SKM-1 (cell line): Measurements from ENCODE around the gene FES.
"Not testable (repeated sequence)": the region's sequence is repeated elsewhere in the genome, so short reads cannot be mapped to it uniquely, and the experiment has no call there.

Source experiments
- DNase-seq: peaks from one replicate; lab custom pipeline; 2025; ENCODE audit not compliant: unreplicated experiment; lab: John Stamatoyannopoulos, UW

The FES gene

DNA sequence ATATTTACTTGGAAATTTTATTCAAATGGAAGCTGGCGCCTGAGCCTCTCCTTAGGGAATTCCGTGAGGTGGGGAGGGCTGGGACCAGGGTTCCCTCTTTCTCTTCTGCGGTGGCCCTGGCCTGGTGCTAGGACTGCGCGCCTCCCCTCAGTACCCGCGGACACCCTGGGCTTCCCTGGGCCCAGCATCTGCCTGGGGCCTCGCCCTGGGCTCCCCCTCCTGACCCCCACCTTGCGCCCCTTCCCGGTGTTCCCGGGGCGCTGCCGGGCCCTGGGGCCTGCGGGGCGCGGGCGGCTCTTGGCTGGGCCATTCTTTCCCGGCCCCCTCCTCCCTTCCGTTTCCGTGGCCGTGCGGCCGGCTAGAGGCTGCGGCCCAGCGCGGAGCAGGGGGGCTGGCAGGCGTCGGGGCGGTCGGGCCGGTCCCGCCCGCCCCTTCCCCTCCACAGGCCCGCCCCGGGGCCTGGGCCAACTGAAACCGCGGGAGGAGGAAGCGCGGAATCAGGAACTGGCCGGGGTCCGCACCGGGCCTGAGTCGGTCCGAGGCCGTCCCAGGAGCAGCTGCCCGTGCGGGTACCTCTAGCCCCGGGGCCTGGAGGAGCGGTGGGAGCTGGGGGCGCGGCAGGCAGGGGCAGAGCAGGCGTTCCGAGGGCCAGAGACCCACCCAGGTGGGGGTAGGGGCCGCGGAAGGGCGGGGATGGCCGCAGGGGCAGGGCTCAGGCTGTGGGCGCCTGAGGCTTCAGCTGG is at the start of gene FES:
TSS of gene FES (plus strand) at position 529 of the 743 bp plus-strand sequence. CDS start 542 bp downstream, outside the sequence.
- DNase-seq: peak; percentile 30

DNA sequence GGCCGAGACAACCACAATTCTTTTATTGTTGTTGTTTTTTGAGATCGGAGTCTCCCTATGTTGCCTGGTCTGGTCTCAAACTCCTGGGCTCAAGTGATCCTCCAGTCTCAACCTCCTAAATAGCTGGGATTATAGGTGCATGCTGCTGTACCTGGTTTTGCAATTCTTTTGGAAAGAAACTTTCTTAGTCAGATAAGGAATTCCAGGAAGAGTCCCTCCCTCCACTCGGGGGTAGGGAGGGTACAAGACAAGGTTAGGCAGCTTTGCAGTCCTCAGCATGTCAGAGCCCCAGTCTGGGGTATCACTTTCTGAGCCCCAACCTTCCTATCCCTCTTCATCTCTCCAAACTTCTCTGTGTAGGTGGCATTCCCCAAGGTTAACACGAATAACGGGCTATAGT is 49.7 kb upstream of the FES start:
- no peak for DNase-seq

DNA sequence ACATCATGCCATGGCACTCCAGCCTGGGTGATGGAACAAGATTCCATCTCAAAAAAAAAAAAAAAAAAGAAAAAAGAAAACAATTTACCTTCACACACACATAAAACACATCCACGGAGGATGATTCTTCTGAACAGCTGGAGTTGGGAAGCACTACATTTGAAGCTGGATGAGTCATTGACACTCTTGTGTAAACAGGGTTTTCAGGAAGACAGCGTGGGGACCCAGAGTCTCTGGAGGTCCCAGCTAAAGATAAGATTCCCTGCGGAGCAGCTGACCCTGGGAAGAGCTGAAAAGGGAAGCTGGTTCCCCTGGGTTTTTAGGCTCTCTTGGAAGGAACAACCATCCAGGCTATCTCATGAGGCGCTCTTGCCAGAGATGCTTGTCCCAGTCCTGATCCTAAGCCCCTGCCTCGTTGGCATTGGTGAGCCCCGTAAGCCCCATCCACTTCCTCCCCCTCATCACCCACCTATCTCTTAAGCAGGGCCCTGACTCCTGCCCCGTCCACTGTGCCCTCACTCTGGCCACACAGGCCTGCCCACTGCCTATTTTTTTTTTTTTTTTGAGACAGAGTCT is 47.9 kb upstream of the FES start:
- DNase-seq: no peak

DNA sequence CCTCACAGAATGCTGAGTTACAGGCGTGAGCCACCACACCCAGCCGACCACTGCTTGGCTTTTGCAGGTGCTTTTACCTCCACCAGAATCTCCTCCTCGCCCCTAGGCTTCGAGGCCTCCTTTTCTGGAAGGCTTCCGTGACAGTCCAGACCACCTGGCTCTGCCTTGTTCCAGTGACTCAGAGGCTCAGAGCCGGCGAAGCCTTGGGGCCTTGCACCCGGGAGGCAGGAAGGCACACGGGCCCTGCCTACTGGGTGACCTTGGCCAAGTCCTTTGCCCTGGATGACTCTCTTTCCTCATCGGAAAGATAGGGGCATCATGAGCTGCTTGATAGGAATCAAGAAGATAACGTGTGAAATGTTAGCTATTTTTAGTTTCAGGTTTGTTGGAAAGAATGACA is 47.2 kb upstream of the FES start:
- DNase-seq: no peak

DNA sequence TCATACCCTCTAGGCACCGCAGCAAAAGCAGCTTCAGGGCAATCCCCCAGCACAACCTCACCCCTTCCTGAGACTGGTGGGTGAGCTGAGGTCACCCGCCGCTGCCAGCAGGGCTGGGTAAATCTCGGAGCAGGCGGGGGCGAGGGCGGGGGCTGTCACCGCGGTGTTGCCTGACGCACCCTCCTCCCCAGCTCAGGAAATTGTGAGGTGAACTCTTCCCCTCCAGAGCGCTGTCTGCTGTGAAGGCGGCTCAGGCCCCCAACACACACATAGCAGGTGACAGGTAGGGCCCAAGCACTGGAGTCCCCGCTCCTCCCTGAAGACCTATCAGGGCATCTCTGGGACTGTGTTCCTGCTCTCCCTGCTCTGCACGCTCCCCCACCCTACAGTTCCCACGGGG is 46.2 kb upstream of the FES start:
- no peak for DNase-seq

DNA sequence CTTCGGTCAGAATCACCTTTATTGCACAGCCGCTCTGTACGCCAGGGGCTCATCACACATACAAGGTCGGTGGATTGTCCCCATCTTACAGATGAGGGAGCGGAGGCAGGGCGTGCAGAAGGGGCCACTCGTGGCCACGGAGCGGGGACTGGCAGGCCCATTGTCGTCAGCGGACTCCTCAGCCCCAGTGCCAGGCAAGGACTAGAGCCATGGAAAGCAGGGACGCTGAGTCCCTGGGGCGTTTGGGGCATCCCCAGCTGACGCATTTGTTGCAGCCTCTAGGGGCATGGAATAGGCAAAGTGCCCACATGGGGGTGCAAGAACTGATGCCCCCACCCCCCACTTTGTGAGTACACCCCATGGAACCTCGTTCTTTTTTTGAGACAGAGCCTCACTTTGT is 45.8 kb upstream of the FES start:
- DNase-seq: no peak

DNA sequence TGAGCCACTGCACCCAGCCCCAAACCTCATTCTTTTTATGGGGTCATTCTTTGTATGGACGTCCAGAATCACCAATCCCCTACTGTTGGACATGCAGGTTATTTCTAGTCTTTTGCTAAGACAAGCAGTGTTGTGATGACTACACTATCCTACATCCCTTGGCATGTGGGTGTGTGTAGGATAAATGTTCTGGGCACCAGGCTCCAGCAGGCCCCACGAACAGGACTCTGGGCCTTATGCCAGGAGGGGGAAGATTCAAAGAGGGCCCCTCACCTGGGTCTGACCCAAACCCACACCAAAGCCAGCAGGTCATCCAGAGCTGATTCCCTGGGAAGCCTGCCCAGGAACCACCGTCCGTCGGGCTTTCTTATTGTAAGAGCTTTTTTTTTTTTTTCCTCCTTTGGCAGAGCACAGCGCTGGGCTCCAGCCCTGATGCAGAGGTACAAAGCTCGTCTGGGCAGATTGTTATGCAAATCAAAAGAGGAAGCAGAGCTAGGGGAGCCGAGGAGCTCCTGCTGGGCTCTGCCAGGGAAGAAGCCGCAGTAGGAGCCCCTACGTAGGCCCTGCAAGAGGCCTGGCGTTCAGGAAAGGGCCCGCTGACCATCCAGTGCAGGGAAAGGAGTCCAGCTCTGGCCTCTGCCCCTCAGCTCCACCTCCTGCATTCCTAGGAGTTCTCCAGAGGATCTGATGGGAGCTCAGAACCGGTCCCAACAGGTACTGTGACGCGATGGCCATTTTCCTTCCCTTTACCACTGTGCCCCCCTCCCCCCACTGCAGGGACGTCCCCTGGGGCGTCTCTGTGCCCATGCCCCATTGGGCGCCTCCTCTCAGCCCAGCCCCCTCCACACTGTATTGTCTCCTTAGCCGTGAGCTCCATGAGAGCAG is 44.9 kb upstream of the FES start:
- DNase-seq: peak; percentile 82

DNA sequence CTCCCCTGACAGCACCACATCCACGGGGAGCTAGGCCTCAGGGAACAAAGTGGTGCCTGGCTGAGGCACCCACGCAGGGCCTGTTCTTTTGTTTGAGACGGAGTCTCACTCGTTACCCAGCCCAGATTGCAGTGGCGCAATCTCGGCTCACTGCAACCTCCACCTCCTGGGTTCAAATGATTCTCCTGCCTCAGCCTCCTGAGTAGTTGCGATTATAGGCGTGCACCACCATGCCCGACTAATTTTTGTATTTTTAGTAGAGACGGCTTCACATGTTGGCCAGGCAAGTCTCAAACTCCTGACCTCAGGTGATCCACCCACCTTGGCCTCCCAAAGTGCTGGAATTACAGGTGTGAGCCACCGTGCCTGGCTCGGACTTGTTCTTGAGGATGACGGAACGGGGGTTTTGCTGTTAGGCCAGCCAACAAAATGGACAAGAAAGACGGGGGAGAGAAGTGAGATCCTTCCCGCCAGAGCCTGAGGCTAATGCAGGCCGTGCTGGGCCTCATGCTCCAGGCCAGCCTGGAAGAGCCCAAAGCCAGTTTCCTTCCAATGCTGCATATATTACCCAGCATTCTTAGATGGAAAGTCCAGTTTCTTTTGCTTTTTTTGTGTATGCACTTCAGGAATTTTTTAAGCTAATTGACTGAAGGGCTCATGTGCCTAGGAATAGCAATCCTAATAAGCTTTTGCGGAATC is 44.0 kb upstream of the FES start:
- no peak for DNase-seq

DNA sequence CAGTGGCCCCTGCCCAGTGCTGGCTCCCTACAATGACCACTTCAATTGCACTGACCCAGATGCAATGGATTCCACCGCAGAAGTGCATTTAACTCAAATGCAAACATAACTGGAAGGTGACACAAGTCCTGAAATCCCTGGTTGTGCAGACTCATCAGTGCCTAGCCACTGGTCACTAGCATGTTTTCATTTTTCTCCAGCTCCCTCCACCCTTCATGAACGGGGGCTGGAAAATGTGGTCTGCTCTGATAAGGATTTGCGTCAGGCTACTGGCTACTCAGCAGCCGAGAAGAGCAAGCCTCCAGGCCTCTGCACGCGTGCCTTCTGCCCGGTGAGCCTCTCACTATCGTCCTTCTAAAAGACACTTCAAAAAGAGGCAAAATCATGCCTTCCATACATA is 43.4 kb upstream of the FES start:
- DNase-seq: no peak

DNA sequence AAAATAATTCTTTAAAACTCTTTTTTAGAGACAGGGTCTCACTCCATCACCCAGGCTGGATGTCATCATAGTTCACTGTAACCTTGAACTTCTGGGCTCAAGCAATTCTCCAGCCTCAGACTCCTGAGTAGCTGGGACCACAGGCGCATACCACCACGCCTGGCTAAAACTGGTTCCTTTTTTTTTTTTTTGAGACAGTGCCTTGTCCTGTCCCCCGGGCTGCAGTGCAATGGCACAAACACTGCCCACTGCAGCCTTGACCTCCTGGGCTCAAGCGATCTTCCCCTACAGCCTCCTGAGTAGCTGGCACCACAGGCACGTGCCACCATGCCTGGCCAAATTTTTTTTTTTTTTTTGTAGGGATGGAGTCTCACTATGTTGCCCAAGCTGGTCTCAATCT is 39.6 kb upstream of the FES start:
- no peak for DNase-seq

DNA sequence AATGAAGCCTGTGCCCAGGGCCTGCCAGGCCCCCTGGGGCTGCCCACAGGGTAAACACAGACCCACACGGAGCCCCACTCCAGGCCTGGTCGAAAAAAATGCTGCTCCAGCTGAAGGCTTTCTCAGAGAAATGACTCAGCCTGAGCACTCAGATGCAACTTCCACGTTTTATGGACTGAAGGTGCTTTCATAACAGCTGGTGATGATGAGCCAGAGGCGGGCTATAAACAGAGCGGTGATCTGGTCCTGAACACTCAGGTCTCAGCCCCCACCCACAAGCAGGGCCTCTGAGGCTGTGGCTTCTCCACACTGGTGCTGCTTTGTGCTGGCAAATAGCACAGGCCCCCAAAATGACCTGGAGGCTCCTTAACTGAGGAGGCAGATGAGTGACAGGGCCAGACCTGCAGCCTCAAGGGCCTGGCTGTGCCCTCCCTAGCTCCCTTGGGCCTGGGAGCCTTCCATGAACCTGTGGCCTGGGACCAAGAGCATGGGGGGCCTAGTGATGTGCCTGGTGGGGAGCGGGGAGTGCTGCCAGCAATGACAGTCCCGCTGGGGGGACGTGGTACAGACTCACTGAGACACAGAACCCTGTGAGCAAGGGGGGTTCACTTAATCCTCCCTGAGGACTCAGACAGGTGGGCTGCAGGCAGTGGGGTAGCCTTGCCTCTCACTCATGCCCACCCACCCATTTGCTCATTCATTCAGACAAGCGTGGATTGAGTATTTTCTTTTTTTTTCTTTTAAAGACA is 38.9 kb upstream of the FES start:
- peak; percentile 62 for DNase-seq

DNA sequence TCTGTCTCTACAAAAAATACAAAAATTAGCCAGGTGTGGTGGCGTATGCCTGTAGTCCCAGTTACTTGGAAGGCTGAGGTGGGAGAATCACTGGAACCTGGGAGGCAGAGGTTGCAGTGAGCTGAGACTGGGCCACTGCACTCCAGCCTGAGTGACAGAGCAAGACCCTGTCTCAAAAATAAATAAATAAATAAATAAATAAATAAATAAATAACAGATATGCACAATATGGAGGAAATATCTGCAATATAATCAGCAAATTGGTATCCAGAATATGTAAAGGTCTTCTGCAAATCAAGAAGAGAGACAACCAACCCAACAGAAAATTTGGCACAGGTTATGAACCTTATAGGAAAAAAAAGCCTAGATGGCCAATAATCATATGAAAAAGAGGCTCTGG is 34.9 kb upstream of the FES start:
- not testable (repeated sequence) for DNase-seq

DNA sequence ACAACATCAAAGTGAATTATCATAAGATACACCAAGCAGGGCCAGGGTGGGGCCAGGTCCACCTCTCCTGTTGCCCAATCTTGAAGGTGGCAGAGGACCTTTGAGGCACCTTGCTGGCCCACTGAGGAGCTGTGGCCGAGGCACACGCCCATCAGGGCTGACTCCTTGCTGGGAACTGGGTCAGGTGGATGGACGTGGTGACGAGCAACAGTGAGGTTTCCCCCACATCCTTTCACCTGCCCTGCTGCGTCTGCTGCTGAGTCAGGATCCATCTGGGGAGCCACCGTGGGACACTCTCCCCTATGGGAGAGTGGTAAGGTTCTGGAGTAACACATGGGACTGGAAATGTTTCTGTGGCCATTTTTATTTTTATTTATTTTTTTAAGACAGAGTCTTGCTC is 33.2 kb upstream of the FES start:
- DNase-seq: no peak

DNA sequence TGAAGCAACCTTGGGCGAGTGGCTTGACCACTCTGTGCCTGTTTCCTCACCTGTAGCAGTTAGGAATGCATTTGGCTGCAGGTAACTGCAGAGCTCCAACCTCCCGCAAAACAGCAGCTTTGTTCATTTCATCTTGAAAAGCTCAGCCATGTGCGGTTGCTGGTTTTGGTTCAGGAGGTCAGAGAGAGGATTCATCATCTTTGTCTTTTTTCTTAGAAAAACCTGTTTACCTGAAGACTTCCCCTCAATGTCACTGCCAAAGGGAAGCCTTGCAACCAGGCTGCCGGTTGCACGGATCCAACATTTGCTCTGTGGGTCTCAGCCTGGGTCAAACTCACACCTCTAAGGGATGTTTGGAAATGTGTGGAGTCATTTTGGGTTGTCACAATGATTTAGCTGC is 32.4 kb upstream of the FES start:
- DNase-seq: no peak

DNA sequence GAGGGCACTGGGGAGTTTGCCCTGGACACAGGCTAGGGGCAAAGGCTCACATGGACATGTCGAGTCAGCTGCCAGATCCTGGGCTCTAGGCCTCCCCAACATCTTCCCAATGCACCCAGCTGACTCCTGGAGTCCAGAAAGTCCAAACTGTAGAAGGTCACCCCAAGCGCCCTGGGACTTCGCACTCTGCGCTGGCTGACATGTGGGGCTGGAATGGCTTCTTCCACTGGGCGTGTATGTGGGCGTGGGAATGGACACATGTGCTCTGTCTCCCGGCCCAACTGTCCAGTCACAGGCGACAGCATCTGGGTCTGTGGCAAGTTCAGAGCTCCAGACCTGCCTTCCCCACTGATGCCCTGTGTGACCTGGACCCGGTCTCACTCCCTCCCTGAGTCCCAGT is 29.2 kb upstream of the FES start:
- no peak for DNase-seq

DNA sequence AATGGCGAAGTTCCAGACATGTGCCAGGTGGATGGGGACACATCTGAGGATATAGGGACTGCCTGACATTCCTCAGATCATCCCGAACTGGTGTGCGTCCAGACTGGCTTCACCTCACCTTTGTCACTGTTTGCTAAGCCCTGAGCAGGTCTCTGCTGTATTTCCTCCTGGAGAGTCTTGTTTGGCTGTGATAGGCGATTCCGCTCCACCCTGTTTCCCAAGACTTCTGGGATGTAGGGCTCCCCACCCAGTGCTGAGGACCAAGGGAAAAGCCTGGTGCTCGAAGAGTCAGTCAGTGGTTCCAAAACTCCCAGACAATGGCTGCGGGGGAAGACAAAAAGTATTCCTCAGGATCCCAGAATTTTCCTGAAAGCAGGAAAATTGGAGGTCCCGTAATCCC is 27.0 kb upstream of the FES start:
- no peak for DNase-seq

DNA sequence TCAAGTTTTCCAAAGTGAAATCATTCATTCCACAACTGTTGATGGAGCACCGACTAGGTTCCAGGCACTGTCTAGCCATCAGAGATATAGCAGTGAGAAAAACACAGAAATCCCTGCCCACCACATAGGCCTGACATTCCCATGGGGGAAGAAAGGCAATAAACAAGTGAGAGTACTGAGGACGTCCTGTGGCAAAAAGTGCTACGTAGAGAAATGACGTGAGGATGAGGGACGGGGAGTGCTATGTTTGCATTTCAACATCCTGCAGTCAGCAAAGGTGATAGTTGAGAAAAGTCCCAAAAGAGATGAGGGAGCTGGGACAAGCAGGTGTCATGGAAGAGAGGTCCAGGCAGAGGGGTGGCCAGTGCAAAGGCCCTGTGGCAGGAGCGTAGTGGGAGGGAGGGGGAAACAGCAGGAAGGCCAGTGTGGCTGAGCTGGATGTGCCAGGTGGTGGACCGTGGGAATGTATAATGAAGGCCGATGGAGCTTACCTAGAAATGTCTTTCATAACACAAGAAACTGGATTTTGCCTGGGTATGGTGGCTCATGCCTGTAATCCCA is 26.3 kb upstream of the FES start:
- DNase-seq: no peak

DNA sequence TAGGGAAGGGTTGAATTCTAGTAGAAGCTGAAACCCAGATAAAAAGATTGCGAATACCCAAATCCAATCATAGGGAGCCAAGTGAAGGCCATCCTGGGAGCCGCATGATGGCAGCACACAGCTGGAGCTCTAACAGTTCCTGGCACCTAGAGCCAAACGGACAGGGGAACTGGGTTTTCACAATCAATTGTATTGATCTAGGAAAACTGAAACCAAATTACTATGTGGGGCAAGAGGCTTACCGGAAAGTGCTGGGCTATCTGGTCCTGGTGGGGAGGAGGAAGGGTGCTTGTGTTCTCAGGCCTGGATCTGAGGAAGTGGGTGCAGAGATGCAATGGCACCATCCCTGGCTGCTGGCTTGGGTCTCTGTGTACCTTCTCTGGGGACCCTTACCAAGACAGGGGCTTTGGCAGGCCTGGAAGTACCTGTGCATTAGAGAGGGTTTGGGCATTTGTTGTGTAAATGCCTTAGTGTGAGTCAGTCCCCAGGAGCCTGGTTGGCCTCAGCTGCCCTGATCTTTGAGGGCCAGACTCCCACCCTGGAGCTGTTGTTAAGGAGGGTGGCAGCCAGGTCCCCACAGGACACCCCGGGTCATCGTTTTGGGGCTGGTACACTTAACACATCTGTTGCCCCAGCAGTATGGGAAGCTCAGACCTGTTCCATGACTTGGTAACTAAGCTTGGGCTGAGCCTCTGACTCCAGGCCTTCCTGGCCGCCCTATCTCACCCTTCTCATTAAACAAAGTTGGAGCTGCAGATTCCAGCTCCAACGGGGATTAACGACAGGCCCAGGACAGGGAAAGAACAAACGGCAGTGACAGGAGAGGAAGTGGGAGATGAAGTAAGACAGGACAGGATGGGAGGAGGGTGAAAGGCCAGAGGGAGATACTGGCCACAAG is 24.8 kb upstream of the FES start:
- DNase-seq: no peak

DNA sequence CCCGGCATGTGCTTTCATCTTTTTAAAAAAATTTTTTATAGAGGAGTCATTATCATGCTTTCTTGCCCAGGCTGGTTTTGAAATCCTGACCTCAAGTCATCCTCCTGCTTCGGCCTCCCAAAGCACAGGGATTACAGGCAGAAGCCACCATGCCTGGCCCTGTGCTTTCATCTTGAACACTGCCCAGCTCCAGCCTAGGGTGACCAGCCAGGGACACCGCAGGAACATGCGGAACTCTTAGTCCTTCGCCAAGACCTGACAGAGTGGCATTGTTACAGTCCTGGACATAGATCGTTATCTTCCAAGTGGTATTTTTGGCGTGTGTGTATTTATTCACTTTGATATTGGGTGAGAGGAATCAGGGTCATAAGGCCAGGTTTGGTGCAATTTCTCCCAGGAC is 23.9 kb upstream of the FES start:
- DNase-seq: no peak
